Neural progenitor cell (in vitro differentiated cells): Measurements from ENCODE around the gene TTLL5. TPM values are rescaled to one million over a fixed set of nuclear protein-coding genes. Genes with fewer than 3 reads are reported as not detected.

Experiments used
- DNase-seq: peaks from one replicate; pipeline ENCODE4 v3.0.0-alpha.2; 2016; ENCODE audit warnings: low spot score
- H2AFZ ChIP-seq: fragments of 200-600 bp; sonication (generic); replicated peaks from 2 replicates; pipeline ENCODE4 v1.6.1; 2016; ENCODE audit warnings: antibody characterized with exemption
- H3F3A ChIP-seq: fragments of 200-600 bp; sonication (generic); 2 replicates; pipeline ENCODE4 v1.6.1; 2016; ENCODE audit warnings: antibody characterized with exemption, low read depth
- H3K27ac ChIP-seq: fragments of 200-600 bp; sonication (generic); 2 replicates; pipeline ENCODE4 v1.5.1; 2016; ENCODE audit warnings: mild to moderate bottlenecking
- H3K27me3 ChIP-seq: fragments of 200-600 bp; sonication (generic); 2 replicates; pipeline ENCODE4 v1.6.1; 2016; ENCODE audit warnings: mild to moderate bottlenecking, moderate library complexity
- H3K36me3 ChIP-seq: fragments of 200-600 bp; sonication (generic); 2 replicates; pipeline ENCODE4 v1.5.1; 2016
- H3K4me1 ChIP-seq: fragments of 200-600 bp; sonication (generic); 2 replicates; pipeline ENCODE4 v1.6.1; 2016; ENCODE audit warnings: mixed run types
- H3K4me2 ChIP-seq: fragments of 200-600 bp; sonication (generic); 2 replicates; pipeline ENCODE4 v1.6.1; 2016
- H3K4me3 ChIP-seq: fragments of 200-600 bp; sonication (generic); 2 replicates; pipeline ENCODE4 v1.5.1; 2016
- H3K79me2 ChIP-seq: fragments of 200-600 bp; sonication (generic); 2 replicates; pipeline ENCODE4 v1.6.1; 2016; ENCODE audit warnings: low read depth
- H3K9ac ChIP-seq: fragments of 200-600 bp; sonication (generic); 2 replicates; pipeline ENCODE4 v1.6.1; 2016
- H3K9me3 ChIP-seq: fragments of 200-600 bp; sonication (generic); 2 replicates; pipeline ENCODE4 v1.5.1; 2016; ENCODE audit warnings: low read depth
- H4K20me1 ChIP-seq: fragments of 200-600 bp; sonication (generic); 2 replicates; pipeline ENCODE4 v1.6.1; 2016; ENCODE audit warnings: low read depth
- H3K27ac Mint-ChIP-seq: 3 replicates; pipeline ENCODE4 v1.8.0; 2021; ENCODE audit warnings: mixed read lengths
- H3K27me3 Mint-ChIP-seq: 2 replicates; pipeline ENCODE4 v1.8.0; 2022; ENCODE audit warnings: low read depth, mild to moderate bottlenecking, inconsistent platforms, moderate library complexity, mixed read lengths; ENCODE audit not compliant: insufficient read depth
- H3K36me3 Mint-ChIP-seq: 3 replicates; pipeline ENCODE4 v1.8.0; 2021; ENCODE audit warnings: mixed read lengths
- H3K4me1 Mint-ChIP-seq: 3 replicates; pipeline ENCODE4 v1.8.0; 2021; ENCODE audit warnings: mixed read lengths
- H3K4me3 Mint-ChIP-seq: 3 replicates; pipeline ENCODE4 v1.8.0; 2021; ENCODE audit warnings: mild to moderate bottlenecking, moderate library complexity, mixed read lengths
- H3K9me3 Mint-ChIP-seq: 3 replicates; pipeline ENCODE4 v1.8.0; 2020; ENCODE audit warnings: mixed read lengths
- EZH2 ChIP-seq: fragments of 200-600 bp; sonication (generic); IDR thresholded peaks from 2 replicates; pipeline ENCODE4 v1.6.1; 2017; ENCODE audit warnings: antibody characterized with exemption, mild to moderate bottlenecking, moderate library complexity
- EZH2phosphoT487 ChIP-seq: fragments of 200-600 bp; sonication (generic); IDR thresholded peaks from 2 replicates; pipeline ENCODE4 v1.6.1; 2017; ENCODE audit warnings: antibody characterized with exemption
- total RNA-seq: library from RNA; depleted of rRNA; stranded (reverse); fragments of >200 nt; gene quantifications from 2 replicates; pipeline ENCODE4 v1.2.3, GENCODE V29; 2015; ENCODE audit warnings: low replicate concordance
- TF ChIP-seq, protein P1 (sequence below): fragments of 200-600 bp; sonication (generic); IDR thresholded peaks from 2 replicates; pipeline ENCODE4 v1.5.1; 2017; ENCODE audit warnings: antibody characterized with exemption, mild to moderate bottlenecking

TTLL5 gene
- total RNA-seq, 1 donor from 2014 or later: 61.4 TPM

DNA sequence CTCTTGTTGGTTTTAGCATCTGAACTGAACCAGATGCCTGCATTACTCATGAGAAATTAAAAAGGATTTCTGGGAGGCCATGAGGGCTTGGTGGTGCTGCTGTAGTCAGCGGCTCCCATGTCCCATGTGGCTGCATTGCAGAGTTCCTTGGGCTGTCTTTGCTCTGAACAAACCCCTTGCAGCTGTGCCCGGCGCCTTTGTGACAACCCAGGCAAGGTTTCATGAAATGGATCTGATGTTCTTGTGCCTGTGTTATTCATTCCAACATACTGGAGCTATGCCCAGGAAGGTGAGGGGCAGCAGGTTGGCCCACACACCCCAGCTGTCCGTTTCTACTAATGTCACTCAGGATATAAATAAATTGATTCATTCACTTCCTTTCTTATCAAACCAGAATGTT, 280.0 kb downstream of the TTLL5 start:
- no peak overlapping the region for H3K4me3 ChIP-seq
- H3K36me3 ChIP-seq: no peaks in the 10 kb centered on the region
- H3K4me2 ChIP-seq: no peak overlapping the region
- Mint-ChIP-seq H3K4me1 (peaks cover 15% of the 10 kb centered on the region), H3K36me3 (peaks cover 2% of the 10 kb centered on the region), H3K9me3 (no peaks in the 10 kb centered on the region), H3K27ac (no peak overlapping the region), H3K4me3 (no peak overlapping the region), H3K27me3 (no peaks in the 10 kb centered on the region)
- H3K27me3 ChIP-seq: no peaks in the 10 kb centered on the region
- H3K27ac ChIP-seq: no peak overlapping the region
- H3F3A ChIP-seq: no peaks in the 10 kb centered on the region
- no peaks in the 10 kb centered on the region for H3K9me3 ChIP-seq
- no peak overlapping the region for H3K9ac ChIP-seq
- H4K20me1 ChIP-seq: no peaks in the 10 kb centered on the region
- H3K79me2 ChIP-seq: no peaks in the 10 kb centered on the region
- TF ChIP-seq EZH2phosphoT487 (no peak), EZH2 (no peak)
- TF ChIP-seq, protein P1, sequence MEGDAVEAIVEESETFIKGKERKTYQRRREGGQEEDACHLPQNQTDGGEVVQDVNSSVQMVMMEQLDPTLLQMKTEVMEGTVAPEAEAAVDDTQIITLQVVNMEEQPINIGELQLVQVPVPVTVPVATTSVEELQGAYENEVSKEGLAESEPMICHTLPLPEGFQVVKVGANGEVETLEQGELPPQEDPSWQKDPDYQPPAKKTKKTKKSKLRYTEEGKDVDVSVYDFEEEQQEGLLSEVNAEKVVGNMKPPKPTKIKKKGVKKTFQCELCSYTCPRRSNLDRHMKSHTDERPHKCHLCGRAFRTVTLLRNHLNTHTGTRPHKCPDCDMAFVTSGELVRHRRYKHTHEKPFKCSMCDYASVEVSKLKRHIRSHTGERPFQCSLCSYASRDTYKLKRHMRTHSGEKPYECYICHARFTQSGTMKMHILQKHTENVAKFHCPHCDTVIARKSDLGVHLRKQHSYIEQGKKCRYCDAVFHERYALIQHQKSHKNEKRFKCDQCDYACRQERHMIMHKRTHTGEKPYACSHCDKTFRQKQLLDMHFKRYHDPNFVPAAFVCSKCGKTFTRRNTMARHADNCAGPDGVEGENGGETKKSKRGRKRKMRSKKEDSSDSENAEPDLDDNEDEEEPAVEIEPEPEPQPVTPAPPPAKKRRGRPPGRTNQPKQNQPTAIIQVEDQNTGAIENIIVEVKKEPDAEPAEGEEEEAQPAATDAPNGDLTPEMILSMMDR: no peak
- peaks cover 8% of the 10 kb centered on the region for H3K4me1 ChIP-seq
- H2AFZ ChIP-seq: no peak overlapping the region
- DNase-seq: no peak

DNA sequence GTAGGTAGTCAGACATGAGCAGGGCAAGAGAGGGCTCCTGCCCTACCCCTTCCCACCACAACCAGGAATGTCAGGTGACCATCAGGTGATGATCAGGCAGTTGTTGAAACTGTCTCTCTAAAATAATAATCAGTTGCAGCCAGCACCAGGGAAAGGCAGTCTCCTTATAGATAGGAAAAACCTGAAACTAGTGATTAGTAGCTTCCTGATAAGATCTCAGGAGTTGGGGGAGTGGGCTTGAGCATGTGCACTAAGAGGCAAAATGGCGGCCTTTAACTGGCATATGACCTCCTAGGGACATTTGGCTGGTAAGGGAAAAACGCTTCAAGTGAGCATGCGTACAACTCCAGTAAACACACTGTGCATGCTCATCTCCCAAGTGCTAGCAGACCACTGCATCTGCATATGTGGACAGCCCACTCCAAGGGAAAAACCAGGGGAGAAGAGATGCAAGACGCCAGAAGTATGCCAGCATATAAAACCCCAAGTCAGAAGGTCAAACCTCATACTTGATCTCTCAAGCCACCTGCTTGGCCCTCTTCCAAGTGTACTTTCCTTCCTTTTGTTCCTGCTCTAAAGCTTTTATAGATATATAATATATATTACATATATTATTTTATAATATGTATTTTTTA, 283.7 kb downstream of the TTLL5 start:
- H3K4me1 Mint-ChIP-seq: no peaks in the 10 kb centered on the region
- no peaks in the 10 kb centered on the region for H3K27me3 Mint-ChIP-seq
- H3K36me3 Mint-ChIP-seq: peaks cover 2% of the 10 kb centered on the region
- Histone ChIP-seq H3K27me3 (no peaks in the 10 kb centered on the region), H3F3A (no peaks in the 10 kb centered on the region), H3K4me3 (no peak overlapping the region), H3K4me1 (no peaks in the 10 kb centered on the region), H3K9ac (no peak overlapping the region), H3K79me2 (no peaks in the 10 kb centered on the region), H3K4me2 (no peak overlapping the region), H3K36me3 (no peaks in the 10 kb centered on the region), H2AFZ (no peak overlapping the region), H3K9me3 (no peaks in the 10 kb centered on the region), H3K27ac (no peak overlapping the region), H4K20me1 (no peaks in the 10 kb centered on the region)
- DNase-seq: no peak
- H3K9me3 Mint-ChIP-seq: no peaks in the 10 kb centered on the region
- TF ChIP-seq, protein P1: no peak
- H3K27ac Mint-ChIP-seq: no peak overlapping the region
- H3K4me3 Mint-ChIP-seq: no peak overlapping the region

DNA sequence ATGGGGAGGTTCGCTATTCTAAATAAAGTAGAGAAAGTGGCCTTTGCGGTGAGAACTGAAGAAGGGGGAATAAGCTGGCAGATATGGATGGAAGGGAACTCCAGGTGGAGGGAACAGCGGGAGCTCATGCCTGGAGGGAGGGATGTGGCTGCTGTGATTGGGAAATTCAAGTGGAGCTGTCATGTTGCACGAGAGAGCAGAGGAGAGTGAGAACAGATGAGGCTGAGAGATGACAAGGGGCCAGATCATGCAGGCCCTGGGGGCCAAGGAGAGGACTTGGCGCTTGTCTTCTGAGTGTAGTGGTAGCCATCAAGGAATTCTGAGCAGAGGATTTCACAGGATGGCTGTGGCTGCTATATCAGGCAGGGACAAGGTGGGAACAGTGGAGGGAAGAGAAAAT, 285.7 kb downstream of the TTLL5 start:
- Histone ChIP-seq H3K27ac (no peak overlapping the region), H2AFZ (no peak overlapping the region), H3K4me3 (no peak overlapping the region), H3K79me2 (no peaks in the 10 kb centered on the region), H3K4me1 (no peaks in the 10 kb centered on the region), H3F3A (no peaks in the 10 kb centered on the region), H3K27me3 (no peaks in the 10 kb centered on the region), H3K4me2 (no peak overlapping the region), H3K9ac (no peak overlapping the region), H3K36me3 (no peaks in the 10 kb centered on the region), H4K20me1 (no peaks in the 10 kb centered on the region), H3K9me3 (no peaks in the 10 kb centered on the region)
- Mint-ChIP-seq H3K36me3 (no peaks in the 10 kb centered on the region), H3K27ac (no peak overlapping the region), H3K27me3 (no peaks in the 10 kb centered on the region), H3K9me3 (no peaks in the 10 kb centered on the region), H3K4me1 (no peaks in the 10 kb centered on the region), H3K4me3 (no peak overlapping the region)
- no peak for TF ChIP-seq EZH2
- TF ChIP-seq, protein P1: no peak
- no peak for DNase-seq
